ENCODE measurements around the gene BHLHA15.

BHLHA15 gene

DNA sequence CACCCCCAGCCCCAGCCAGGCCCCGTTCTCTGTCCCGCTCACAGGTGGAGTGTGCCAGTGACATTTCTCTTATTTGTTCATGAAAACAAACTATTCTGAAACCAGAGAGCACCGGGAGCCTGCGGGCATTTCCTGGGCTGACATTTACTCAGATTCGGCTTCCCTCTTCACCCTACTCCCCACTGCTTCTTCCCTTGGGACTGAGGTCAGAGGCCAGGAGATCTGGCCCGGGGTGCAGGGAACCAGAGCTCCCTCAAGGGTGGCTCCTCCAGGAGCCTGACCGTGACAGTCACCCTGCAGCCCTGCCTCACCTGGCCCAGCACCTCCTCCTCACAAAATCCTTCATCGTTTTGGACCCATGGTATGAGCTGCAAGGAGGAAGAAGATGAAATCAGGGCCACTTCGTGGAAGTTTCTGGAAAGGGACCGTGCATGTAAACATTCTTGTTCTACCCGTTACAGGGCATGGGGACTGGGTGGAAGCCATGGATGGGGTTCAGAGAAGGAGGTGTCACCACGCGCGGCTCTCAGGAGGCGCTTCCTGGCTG is 12.2 kb downstream of the BHLHA15 start:
- in situ Hi-C loops (cut with MboI; ENCODE audit: low sequenced_read_pairs) = no loop called here

GRCh38 chr7:98223898-98224700 is 12.9 kb downstream of the BHLHA15 start:
- in situ Hi-C loops (cut with MboI; ENCODE audit: low sequenced_read_pairs) = no loop called here

DNA sequence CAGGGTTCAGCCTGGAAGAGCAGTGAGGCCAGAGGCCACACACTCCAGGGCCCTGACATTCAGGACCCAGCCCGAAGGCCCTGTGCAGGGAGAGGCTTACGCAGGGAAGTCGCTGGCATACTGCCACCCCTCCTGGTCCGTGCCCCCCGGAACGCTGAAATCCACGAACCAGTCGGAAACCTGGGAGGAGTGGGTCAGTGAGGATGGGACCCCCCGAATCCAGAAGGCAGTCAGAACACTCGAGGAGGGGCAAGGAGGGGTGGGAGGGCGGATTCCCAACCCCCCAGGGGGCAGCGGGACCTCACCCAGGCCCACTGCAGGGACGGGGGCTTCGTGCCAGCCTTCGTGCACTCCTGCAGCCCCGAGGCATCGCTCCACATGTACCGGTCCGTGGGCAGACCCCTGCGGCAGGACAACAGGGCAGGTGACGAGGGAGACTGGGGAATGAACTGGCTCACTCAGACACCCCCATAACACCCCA is 13.5 kb downstream of the BHLHA15 start:
- in situ Hi-C loops (cut with MboI; ENCODE audit: low sequenced_read_pairs) = no loop called here

GRCh38 chr7:98225913-98226614 is 14.8 kb downstream of the BHLHA15 start:
- in situ Hi-C loops (cut with MboI; ENCODE audit: low sequenced_read_pairs) = no loop called here

GRCh38 chr7:98227939-98228338 is 16.7 kb downstream of the BHLHA15 start:
- in situ Hi-C loops (cut with MboI; ENCODE audit: low sequenced_read_pairs) = no loop called here

GRCh38 chr7:98228801-98229200 is 17.6 kb downstream of the BHLHA15 start:
- in situ Hi-C loops (cut with MboI; ENCODE audit: low sequenced_read_pairs) = no loop called here

DNA sequence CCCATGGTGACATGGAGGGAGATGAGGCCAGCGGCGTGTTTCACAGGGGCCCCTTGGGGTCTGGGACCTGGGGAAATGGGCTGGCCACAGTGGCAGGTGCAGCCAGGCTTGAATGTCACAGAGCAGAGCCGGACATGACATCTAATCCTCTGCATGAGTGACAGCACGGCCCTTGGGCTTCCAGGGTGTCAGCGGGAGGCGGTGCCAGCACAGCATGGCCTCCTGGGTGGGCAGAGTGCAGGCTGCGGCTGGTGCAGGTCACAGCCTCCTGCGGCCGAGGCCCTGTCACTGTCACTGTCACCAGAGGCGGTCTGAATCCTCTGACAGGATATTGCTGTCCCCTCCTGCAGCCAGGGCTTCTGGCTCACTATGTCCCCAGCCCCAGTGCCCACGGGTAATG is 18.2 kb downstream of the BHLHA15 start:
- in situ Hi-C loops (cut with MboI; ENCODE audit: low sequenced_read_pairs) = no loop called here

DNA sequence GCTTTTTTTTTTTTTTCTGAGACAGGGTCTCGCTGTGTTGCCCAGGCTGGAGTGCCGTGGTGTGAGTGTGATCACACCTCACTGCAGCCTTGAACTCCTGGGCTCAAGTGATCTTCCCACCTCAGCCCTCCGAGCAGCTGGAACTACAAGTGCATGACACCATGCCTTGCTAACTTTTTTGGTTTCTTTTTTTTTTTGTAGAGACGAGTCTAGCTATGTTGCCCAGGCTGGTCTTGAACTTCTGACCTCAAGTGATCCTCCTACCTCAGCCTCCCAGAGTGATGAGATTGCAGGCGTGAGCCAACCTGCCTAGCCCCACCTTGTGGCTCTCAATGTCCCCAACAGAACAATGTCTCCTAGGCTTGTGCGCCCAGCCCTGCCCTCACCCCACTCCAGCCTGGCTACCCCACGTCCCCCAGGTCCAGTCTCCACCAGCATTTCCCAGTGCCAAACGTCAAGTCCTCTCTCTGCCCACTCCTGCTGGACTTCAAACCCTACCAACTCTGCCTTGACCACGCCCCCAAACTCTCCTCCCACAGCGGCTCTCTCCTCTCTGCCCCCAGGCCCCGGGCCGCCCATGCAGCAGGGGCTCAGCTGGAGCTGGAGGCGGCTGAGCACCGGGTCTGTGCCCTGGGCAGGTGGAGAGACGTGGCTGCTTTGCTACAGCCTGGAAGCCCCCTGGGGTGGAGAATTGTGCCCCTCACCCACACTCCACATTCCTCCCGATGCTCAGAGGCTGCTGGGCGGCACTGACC is 18.9 kb downstream of the BHLHA15 start:
- in situ Hi-C loops (cut with MboI; ENCODE audit: low sequenced_read_pairs) = no loop called here

DNA sequence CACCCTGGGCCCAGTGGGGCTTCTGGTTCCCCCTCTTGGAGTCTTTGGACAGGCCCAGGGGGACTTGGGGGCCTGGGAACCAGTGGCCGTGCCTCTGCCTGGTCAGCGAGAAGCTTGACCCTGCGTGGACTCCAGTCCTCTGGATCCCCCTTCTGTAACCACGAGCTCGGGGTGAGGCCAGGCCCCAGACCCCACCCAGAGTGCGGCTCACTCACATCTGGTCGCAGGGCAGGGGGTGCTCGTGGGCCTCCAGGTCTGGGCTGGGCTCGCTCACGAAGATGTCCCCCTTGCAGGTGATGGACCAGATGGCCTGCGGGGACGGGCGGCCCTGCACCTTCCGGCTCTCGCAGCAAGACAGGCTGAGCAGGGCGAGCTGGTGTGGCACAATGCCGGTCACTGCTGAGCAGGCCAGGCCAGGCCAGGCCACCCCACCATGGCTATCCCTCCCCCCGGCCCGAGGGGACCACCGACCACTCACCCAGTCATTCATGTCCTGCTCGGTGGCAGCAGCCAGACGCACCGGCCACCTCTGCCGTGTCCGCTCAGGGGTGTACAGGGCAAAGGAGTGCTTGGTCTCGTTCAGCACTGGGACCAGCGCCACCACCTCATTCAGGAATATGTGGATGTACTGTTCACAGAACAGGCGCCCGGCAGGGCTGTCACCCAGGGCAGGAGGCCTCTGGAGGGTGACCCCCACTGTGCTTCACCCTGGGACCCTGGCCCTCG is 19.7 kb downstream of the BHLHA15 start:
- in situ Hi-C loops (cut with MboI; ENCODE audit: low sequenced_read_pairs) = no loop called here

- in situ Hi-C loops (cut with MboI; ENCODE audit: low sequenced_read_pairs) = no loop called here
Observed at GRCh38 chr7:98231493-98232262, 20.4 kb downstream of the BHLHA15 start.

DNA sequence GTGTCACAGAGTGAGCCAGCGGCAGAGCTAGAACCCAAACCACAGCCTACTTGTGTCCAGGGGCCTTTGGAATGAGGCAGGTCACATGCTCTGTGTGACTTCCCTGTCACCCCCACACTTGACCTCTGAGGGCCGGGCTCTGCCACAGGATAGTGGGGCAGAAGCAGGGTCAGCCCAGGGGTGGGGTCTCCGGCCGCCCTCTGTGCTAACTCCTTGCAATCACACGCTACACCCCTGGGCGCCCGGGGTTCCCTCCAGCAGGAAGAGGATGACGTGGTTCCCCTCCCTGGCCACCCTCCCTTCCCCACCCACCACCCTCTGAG is 21.0 kb downstream of the BHLHA15 start:
- in situ Hi-C loops (cut with MboI; ENCODE audit: low sequenced_read_pairs) = no loop called here

DNA sequence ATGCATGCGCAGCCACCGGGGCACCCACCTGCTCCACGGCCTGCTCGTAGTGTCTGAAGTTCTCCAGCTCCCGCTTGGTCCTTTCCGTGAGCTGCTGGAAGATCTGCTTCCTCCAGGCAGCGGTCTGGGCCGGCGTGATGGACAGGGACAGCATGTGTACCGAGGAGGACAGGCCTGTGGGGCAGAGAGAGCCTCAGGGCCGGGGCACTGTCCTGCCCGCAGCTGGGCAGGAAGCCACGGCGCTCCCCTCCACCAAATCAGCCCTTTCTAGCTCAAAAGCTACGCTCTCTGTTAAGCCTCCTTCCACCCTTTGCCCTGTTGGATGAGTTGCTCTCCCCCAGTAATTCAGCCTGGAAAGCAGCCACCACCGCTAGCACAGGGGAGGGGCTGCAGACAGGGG is 21.6 kb downstream of the BHLHA15 start:
- in situ Hi-C loops (cut with MboI; ENCODE audit: low sequenced_read_pairs) = no loop called here

- in situ Hi-C loops (cut with MboI; ENCODE audit: low sequenced_read_pairs) = no loop called here
Observed at GRCh38 chr7:98233219-98234070, 22.2 kb downstream of the BHLHA15 start.

GRCh38 chr7:98234429-98235147 is 23.3 kb downstream of the BHLHA15 start:
- in situ Hi-C loops (cut with MboI; ENCODE audit: low sequenced_read_pairs) = no loop called here

- in situ Hi-C loops (cut with MboI; ENCODE audit: low sequenced_read_pairs) = no loop called here
Observed at GRCh38 chr7:98235901-98236300, 24.7 kb downstream of the BHLHA15 start.

DNA sequence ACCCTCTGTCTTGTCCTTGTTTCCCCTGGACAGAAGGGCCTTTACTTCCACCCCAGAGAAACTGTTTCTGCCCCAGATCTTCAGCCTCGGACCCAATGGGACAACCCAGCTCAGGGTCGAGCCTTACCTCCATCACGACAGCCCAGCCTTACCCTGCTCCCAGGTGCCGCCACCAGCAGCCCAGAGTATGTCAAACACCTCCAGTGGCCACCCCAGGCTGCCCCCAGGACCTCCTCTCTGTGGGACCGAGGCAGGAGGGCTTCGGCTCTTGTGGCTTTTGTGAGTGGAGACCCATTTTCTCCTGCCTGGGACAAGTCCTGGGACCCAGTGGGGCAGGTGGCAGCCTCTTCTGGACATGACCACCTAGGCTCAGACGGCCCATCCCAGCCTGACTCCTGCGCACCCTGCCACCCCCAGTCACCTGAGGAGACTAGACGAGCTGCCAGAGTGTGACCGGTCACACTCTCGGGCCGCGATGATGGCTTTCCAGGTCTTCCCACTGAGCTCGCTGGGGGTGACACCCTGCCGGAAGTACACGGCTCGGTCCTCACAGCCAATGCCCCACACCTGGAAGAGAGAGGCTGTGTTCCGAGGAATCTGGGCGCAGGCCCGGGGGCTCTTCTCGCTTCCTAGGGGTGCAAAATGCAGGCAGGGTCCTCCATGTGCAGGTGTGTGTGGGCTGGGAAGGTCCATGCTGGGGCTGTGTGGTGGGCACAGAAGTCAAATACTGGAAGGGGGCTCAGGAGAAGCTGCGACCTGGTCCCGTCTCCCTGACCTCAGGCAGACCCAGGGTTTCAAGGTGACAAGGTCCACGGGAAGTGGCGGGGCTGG is 25.3 kb downstream of the BHLHA15 start:
- in situ Hi-C loops (cut with MboI; ENCODE audit: low sequenced_read_pairs) = no loop called here

DNA sequence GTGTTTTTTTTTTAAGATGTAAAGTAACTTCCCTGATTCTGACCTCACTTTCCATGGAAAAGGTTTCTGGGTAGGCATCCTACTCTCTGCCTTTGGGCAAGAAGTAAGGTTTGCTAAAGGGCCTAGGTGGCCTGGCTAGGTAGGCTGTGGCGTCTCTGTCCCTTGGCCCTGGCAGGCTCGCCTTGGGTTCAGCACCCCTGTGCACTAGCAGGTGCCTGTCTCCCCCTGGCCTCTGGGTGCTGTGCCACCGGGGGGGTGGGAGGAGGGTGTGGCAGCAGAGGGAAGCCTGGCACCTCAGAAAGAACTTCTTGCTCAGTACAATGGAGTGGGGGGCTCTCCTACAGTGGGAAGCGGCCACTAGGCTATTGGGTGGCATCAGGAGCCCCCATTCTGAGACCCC is 26.8 kb downstream of the BHLHA15 start:
- in situ Hi-C loops (cut with MboI; ENCODE audit: low sequenced_read_pairs) = no loop called here

GRCh38 chr7:98238976-98239375 is 27.7 kb downstream of the BHLHA15 start:
- in situ Hi-C loops (cut with MboI; ENCODE audit: low sequenced_read_pairs) = no loop called here
